ENCODE results near the gene SPINK8. TPM values are rescaled to one million over a fixed set of nuclear protein-coding genes. Genes with fewer than 3 reads are reported as not detected.
A peak's percentile ranks its signal among the peaks of the same experiment; 100 is the strongest.

The SPINK8 gene
- total RNA-seq, 5 donors from 2014 or later (not counting 1 experiment from before 2014, with no cell fraction given), result not detected

- H3K27me3 ChIP-seq (replicated peaks in 1 of 2; ENCODE audit: control insufficient read depth in 2 of 2, extremely low read depth in 1 of 2, insufficient read depth in 2 of 2, low read length in 1 of 2), result no peaks in the 10 kb centered on the region
- ATAC-seq (replicated peaks in 1 of 4) (peak in 3 of 4 experiments; percentile 39 to 47 (median 42)), DNase-seq (peak in 33 of 35 experiments; percentile 2 to 58 (median 21))
- peaks cover 0 to 2% (median 0%) of the 10 kb centered on the region in 3 donors for H3K9me3 Mint-ChIP-seq
- no peaks in the 10 kb centered on the region for H3K27me3 Mint-ChIP-seq
- peaks cover 19% of the 10 kb centered on the region for H3K36me3 Mint-ChIP-seq
- peaks cover 7 to 26% of the 10 kb centered on the region in 2 donors for H3K36me3 ChIP-seq (ENCODE audit: control insufficient read depth in 2 of 2, extremely low read depth in 1 of 2, insufficient read depth in 1 of 2, low read length in 1 of 2)
- CTCF ChIA-PET, result interaction anchor here in 1 of 2 donors (0.8 to 2.3 kb wide), 6 partner anchors 31 to 257 kb away, joined by 3 to 11 read pairs (median 3); partner anchors contain the start of genes PFKFB4 and ZNF589
- peak overlapping the region; percentile 68 to 92 for H3K4me3 ChIP-seq (ENCODE audit: control insufficient read depth in 1 of 2, extremely low read depth in 1 of 2, low read length in 1 of 2)
- H3K4me1 Mint-ChIP-seq, result peaks cover 30 to 44% (median 42%) of the 10 kb centered on the region in 3 donors
- 40% methylated on average over 10 of the region's 13 CpGs for WGBS (ENCODE audit: insufficient coverage)
- H3K27ac ChIP-seq (ENCODE audit: low read length), result peak overlapping the region; percentile 91
- H3K9me3 ChIP-seq, result no peaks in the 10 kb centered on the region
- peak overlapping the region; percentile 93 to 96 (median 94) for H3K4me3 Mint-ChIP-seq
- H3K4me1 ChIP-seq (ENCODE audit: control insufficient read depth in 1 of 2, extremely low read depth in 1 of 2, insufficient read depth in 2 of 2, low read length in 2 of 2), result peaks cover 8 to 22% of the 10 kb centered on the region in 2 experiments
- POLR2A ChIA-PET, result interaction anchor here in 1 of 2 donors (1.1 kb wide), 1 partner anchor 140 kb away, joined by 3 read pairs; the partner anchor contains the start of gene CCDC51
- H3K27ac Mint-ChIP-seq, result peak overlapping the region; percentile 97 to 99
These were observed 33.4 kb downstream of the SPINK8 start for GRCh38 chr3:48299746-48300712.

GRCh38 chr3:48297111-48297810 lies 36.2 kb downstream of the SPINK8 start:
- ATAC-seq (replicated peaks in 1 of 4) (no peak), DNase-seq (no peak)
- no peak overlapping the region for H3K27ac ChIP-seq (ENCODE audit: low read length)
- ChIA-PET POLR2A (no interaction called here), CTCF (no interaction called here)
- WGBS (ENCODE audit: insufficient coverage), result 97% methylated on average over 3 of the region's 5 CpGs
- no peaks in the 10 kb centered on the region for H3K27me3 ChIP-seq (replicated peaks in 1 of 2; ENCODE audit: control insufficient read depth in 2 of 2, extremely low read depth in 1 of 2, insufficient read depth in 2 of 2, low read length in 1 of 2)
- no peak overlapping the region for H3K4me3 Mint-ChIP-seq
- H3K4me1 ChIP-seq (ENCODE audit: control insufficient read depth in 1 of 2, extremely low read depth in 1 of 2, insufficient read depth in 2 of 2, low read length in 2 of 2), result peaks cover 8 to 20% of the 10 kb centered on the region in 2 experiments
- H3K27me3 Mint-ChIP-seq, result no peaks in the 10 kb centered on the region
- no peaks in the 10 kb centered on the region for H3K9me3 ChIP-seq
- peak overlapping the region in 1 of 2 donors; percentile 15 for H3K27ac Mint-ChIP-seq
- H3K36me3 Mint-ChIP-seq, result peaks cover 38% of the 10 kb centered on the region
- H3K9me3 Mint-ChIP-seq, result no peaks in the 10 kb centered on the region
- no peak overlapping the region for H3K4me3 ChIP-seq (ENCODE audit: control insufficient read depth in 1 of 2, extremely low read depth in 1 of 2, low read length in 1 of 2)
- H3K4me1 Mint-ChIP-seq, result peaks cover 25 to 39% (median 37%) of the 10 kb centered on the region in 3 donors
- H3K36me3 ChIP-seq (ENCODE audit: control insufficient read depth in 2 of 2, extremely low read depth in 1 of 2, insufficient read depth in 1 of 2, low read length in 1 of 2), result peaks cover 9 to 48% of the 10 kb centered on the region in 2 donors

- Mint-ChIP-seq H3K4me1 (peaks cover 19 to 33% (median 31%) of the 10 kb centered on the region in 3 donors), H3K4me3 (no peak overlapping the region), H3K27ac (peak overlapping the region in 1 of 2 donors; percentile 15), H3K36me3 (peaks cover 42% of the 10 kb centered on the region), H3K27me3 (no peaks in the 10 kb centered on the region), H3K9me3 (no peaks in the 10 kb centered on the region)
- Histone ChIP-seq H3K4me1 (ENCODE audit: control insufficient read depth in 1 of 2, extremely low read depth in 1 of 2, insufficient read depth in 2 of 2, low read length in 2 of 2) (peaks cover 8 to 15% of the 10 kb centered on the region in 2 experiments), H3K9me3 (no peaks in the 10 kb centered on the region), H3K36me3 (ENCODE audit: control insufficient read depth in 2 of 2, extremely low read depth in 1 of 2, insufficient read depth in 1 of 2, low read length in 1 of 2) (peaks cover 9 to 51% of the 10 kb centered on the region in 2 donors), H3K27me3 (replicated peaks in 1 of 2; ENCODE audit: control insufficient read depth in 2 of 2, extremely low read depth in 1 of 2, insufficient read depth in 2 of 2, low read length in 1 of 2) (no peaks in the 10 kb centered on the region), H3K27ac (ENCODE audit: low read length) (no peak overlapping the region), H3K4me3 (ENCODE audit: control insufficient read depth in 1 of 2, extremely low read depth in 1 of 2, low read length in 1 of 2) (no peak overlapping the region)
- DNase-seq (no peak), ATAC-seq (replicated peaks in 1 of 4) (no peak)
- POLR2A ChIA-PET, result no interaction called here
- CTCF ChIA-PET, result no interaction called here
- 100% methylated on average over 3 of the region's 4 CpGs for WGBS (ENCODE audit: insufficient coverage)
These were observed 36.8 kb downstream of the SPINK8 start for GRCh38 chr3:48296699-48297098.

GRCh38 chr3:48294611-48295263 lies 38.7 kb downstream of the SPINK8 start:
- Histone ChIP-seq H3K27ac (ENCODE audit: low read length) (no peak overlapping the region), H3K4me1 (ENCODE audit: control insufficient read depth in 1 of 2, extremely low read depth in 1 of 2, insufficient read depth in 2 of 2, low read length in 2 of 2) (peaks cover 1 to 2% of the 10 kb centered on the region in 2 experiments), H3K9me3 (no peaks in the 10 kb centered on the region), H3K27me3 (replicated peaks in 1 of 2; ENCODE audit: control insufficient read depth in 2 of 2, extremely low read depth in 1 of 2, insufficient read depth in 2 of 2, low read length in 1 of 2) (no peaks in the 10 kb centered on the region), H3K4me3 (ENCODE audit: control insufficient read depth in 1 of 2, extremely low read depth in 1 of 2, low read length in 1 of 2) (no peak overlapping the region), H3K36me3 (ENCODE audit: control insufficient read depth in 2 of 2, extremely low read depth in 1 of 2, insufficient read depth in 1 of 2, low read length in 1 of 2) (peaks cover 9 to 54% of the 10 kb centered on the region in 2 donors)
- H3K4me1 Mint-ChIP-seq, result peaks cover 8 to 23% (median 19%) of the 10 kb centered on the region in 3 donors
- H3K36me3 Mint-ChIP-seq, result peaks cover 50% of the 10 kb centered on the region
- H3K27ac Mint-ChIP-seq, result no peak overlapping the region
- no peak overlapping the region for H3K4me3 Mint-ChIP-seq
- ChIA-PET POLR2A (no interaction called here), CTCF (no interaction called here)
- ATAC-seq (replicated peaks in 1 of 4), result no peak
- H3K9me3 Mint-ChIP-seq, result peaks cover 0 to 2% (median 1%) of the 10 kb centered on the region in 3 donors
- no peak for DNase-seq
- WGBS (ENCODE audit: insufficient coverage), result 97% methylated on average over 8 of the region's 12 CpGs
- no peaks in the 10 kb centered on the region for H3K27me3 Mint-ChIP-seq

- Mint-ChIP-seq H3K4me3 (no peak overlapping the region), H3K27me3 (no peaks in the 10 kb centered on the region), H3K27ac (no peak overlapping the region), H3K4me1 (peaks cover 0 to 5% (median 0%) of the 10 kb centered on the region in 3 donors), H3K9me3 (peaks cover 0 to 7% (median 4%) of the 10 kb centered on the region in 3 donors), H3K36me3 (peaks cover 52% of the 10 kb centered on the region)
- Histone ChIP-seq H3K27me3 (replicated peaks in 1 of 2; ENCODE audit: control insufficient read depth in 2 of 2, extremely low read depth in 1 of 2, insufficient read depth in 2 of 2, low read length in 1 of 2) (no peaks in the 10 kb centered on the region), H3K4me1 (ENCODE audit: control insufficient read depth in 1 of 2, extremely low read depth in 1 of 2, insufficient read depth in 2 of 2, low read length in 2 of 2) (no peaks in the 10 kb centered on the region), H3K4me3 (ENCODE audit: control insufficient read depth in 1 of 2, extremely low read depth in 1 of 2, low read length in 1 of 2) (no peak overlapping the region), H3K27ac (ENCODE audit: low read length) (no peak overlapping the region), H3K36me3 (ENCODE audit: control insufficient read depth in 2 of 2, extremely low read depth in 1 of 2, insufficient read depth in 1 of 2, low read length in 1 of 2) (peaks cover 0 to 37% of the 10 kb centered on the region in 2 donors), H3K9me3 (no peaks in the 10 kb centered on the region)
- 80% methylated on average over 1 of the region's 1 CpG for WGBS (ENCODE audit: insufficient coverage)
- CTCF ChIA-PET, result interaction anchor here in 1 of 2 donors (0.6 kb wide), 1 partner anchor 18 kb away, joined by 4 read pairs; no protein-coding TSS in a partner anchor
- POLR2A ChIA-PET, result interaction anchor here in 1 of 2 donors (0.6 kb wide), 1 partner anchor 627 kb away, joined by 4 read pairs; no protein-coding TSS in a partner anchor
- DNase-seq, result no peak
- no peak for ATAC-seq (replicated peaks in 1 of 4)
These were observed 43.8 kb downstream of the SPINK8 start for GRCh38 chr3:48289659-48290058.

GRCh38 chr3:48287034-48287433 lies 46.4 kb downstream of the SPINK8 start:
- Mint-ChIP-seq H3K9me3 (peaks cover 0 to 7% (median 4%) of the 10 kb centered on the region in 3 donors), H3K27me3 (no peaks in the 10 kb centered on the region), H3K4me1 (peaks cover 0 to 5% (median 0%) of the 10 kb centered on the region in 3 donors), H3K36me3 (peaks cover 41% of the 10 kb centered on the region), H3K27ac (no peak overlapping the region), H3K4me3 (no peak overlapping the region)
- ATAC-seq (replicated peaks in 1 of 4) (no peak), DNase-seq (no peak)
- Histone ChIP-seq H3K27me3 (replicated peaks in 1 of 2; ENCODE audit: control insufficient read depth in 2 of 2, extremely low read depth in 1 of 2, insufficient read depth in 2 of 2, low read length in 1 of 2) (no peaks in the 10 kb centered on the region), H3K4me3 (ENCODE audit: control insufficient read depth in 1 of 2, extremely low read depth in 1 of 2, low read length in 1 of 2) (no peak overlapping the region), H3K27ac (ENCODE audit: low read length) (no peak overlapping the region), H3K9me3 (no peaks in the 10 kb centered on the region), H3K36me3 (ENCODE audit: control insufficient read depth in 2 of 2, extremely low read depth in 1 of 2, insufficient read depth in 1 of 2, low read length in 1 of 2) (peaks cover 0 to 16% of the 10 kb centered on the region in 2 donors), H3K4me1 (ENCODE audit: control insufficient read depth in 1 of 2, extremely low read depth in 1 of 2, insufficient read depth in 2 of 2, low read length in 2 of 2) (no peaks in the 10 kb centered on the region)
- POLR2A ChIA-PET, result no interaction called here
- CTCF ChIA-PET, result no interaction called here

Measured in T-cell (primary cell).